ENCODE measurements around the gene POU6F1.
A peak's percentile ranks its signal among the peaks of the same experiment; 100 is the strongest.

The POU6F1 gene

DNA sequence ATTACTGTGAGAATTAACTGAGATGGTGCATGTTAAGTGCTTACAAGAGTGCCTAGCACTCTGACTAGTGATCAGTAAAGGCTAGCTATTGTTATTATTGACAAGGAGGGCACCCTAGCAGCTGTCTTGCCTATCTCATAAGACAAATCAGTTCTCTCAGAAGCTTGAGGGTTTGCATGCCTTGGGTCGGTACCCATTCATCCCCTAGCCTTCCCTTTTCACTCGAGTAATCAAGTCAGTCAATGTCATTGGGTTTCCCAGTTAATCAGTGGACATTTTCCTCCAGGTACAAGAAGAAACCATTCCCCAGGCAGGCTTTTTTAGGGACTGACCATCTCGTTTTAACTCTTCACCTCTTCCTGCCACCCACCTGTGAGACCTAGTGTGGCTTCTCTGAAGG lies 34.5 kb downstream of the POU6F1 start:
- CTCF ChIA-PET, result interaction anchor here (1.2 kb wide), 2 partner anchors 17 to 358 kb away, joined by 3 to 4 read pairs; no protein-coding TSS in a partner anchor

DNA sequence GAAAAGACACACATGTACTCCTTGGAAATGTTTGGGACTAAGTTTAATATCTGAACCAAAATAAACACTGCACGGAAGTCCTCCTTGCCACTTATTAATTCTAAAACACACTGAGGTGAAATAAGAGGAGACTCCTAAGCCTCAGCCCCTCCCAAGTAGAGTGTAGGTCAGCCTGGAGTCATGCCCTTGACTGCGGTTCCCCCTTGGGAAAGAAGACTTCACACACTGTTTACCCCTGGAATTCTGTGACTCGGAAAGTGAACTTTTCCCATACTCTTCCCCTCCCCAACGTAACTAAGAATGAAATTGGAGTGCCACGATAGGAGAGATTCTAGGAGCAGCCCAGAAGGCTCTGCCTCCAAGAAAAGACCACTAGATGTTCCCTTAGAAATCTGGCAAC lies 36.3 kb downstream of the POU6F1 start:
- Histone ChIP-seq H3K27ac (ENCODE audit: extremely low read depth, low read depth, low read length) (no peak overlapping the region), H3K9me3 (ENCODE audit: control insufficient read depth, insufficient read depth, low read depth, low read length) (no peaks in the 10 kb centered on the region), H3K4me3 (ENCODE audit: low read depth, low read length) (no peak overlapping the region), H3K36me3 (ENCODE audit: control insufficient read depth in 2 of 2, insufficient read depth in 1 of 2, low read length in 2 of 2) (no peaks in the 10 kb centered on the region), H3K4me1 (ENCODE audit: control insufficient read depth, insufficient read depth, low read length) (0 out of 2 replicates have a peak, but pooled peaks cover 3% of the 10 kb centered on the region)
- TF ChIP-seq ZNF274 (IDR thresholded peaks at IDR 0.05; ENCODE audit: low read length) (no peak), ZNF274 (tag by site-specific recombination; IDR thresholded peaks at IDR 0.05; ENCODE audit: borderline replicate concordance) (no peak), ZNF830 (tag by site-specific recombination; IDR thresholded peaks at IDR 0.05; ENCODE audit: low read depth) (no peak), ZNF610 (tag by site-specific recombination; IDR thresholded peaks at IDR 0.05; ENCODE audit: borderline replicate concordance) (no peak), ZNF624 (tag by site-specific recombination; IDR thresholded peaks at IDR 0.05) (no peak), ZBTB8A (tag by site-specific recombination; IDR thresholded peaks at IDR 0.05) (no peak)
- TF ChIP-seq, protein P1, sequence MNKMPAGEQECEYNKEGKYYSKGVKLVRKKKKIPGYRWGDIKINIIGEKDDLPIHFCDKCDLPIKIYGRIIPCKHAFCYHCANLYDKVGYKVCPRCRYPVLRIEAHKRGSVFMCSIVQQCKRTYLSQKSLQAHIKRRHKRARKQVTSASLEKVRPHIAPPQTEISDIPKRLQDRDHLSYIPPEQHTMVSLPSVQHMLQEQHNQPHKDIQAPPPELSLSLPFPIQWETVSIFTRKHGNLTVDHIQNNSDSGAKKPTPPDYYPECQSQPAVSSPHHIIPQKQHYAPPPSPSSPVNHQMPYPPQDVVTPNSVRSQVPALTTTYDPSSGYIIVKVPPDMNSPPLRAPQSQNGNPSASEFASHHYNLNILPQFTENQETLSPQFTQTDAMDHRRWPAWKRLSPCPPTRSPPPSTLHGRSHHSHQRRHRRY (tag by site-specific recombination; IDR thresholded peaks at IDR 0.05), result no peak
- ChIA-PET CTCF (no interaction called here), POLR2A (no interaction called here)

More for the DNA sequence above, 34.5 kb downstream of the POU6F1 start:
- H3K36me3 ChIP-seq (ENCODE audit: control insufficient read depth in 2 of 2, insufficient read depth in 1 of 2, low read length in 2 of 2), result no peaks in the 10 kb centered on the region
- no peaks in the 10 kb centered on the region for H3K9me3 ChIP-seq (ENCODE audit: control insufficient read depth, insufficient read depth, low read depth, low read length)
- POLR2A ChIA-PET, result interaction anchor here (0.8 to 1.7 kb wide), 3 partner anchors 35 to 100 kb away, joined by 3 to 16 read pairs (median 9); partner anchors contain the start of genes CSRNP2, DAZAP2 and POU6F1
- 0 out of 2 replicates have a peak, but pooled peaks cover 3% of the 10 kb centered on the region for H3K4me1 ChIP-seq (ENCODE audit: control insufficient read depth, insufficient read depth, low read length)
- peak; percentile 95 for TF ChIP-seq ZNF530 (tag by site-specific recombination; IDR thresholded peaks at IDR 0.05; ENCODE audit: low read depth)
- TF ChIP-seq, protein P2, sequence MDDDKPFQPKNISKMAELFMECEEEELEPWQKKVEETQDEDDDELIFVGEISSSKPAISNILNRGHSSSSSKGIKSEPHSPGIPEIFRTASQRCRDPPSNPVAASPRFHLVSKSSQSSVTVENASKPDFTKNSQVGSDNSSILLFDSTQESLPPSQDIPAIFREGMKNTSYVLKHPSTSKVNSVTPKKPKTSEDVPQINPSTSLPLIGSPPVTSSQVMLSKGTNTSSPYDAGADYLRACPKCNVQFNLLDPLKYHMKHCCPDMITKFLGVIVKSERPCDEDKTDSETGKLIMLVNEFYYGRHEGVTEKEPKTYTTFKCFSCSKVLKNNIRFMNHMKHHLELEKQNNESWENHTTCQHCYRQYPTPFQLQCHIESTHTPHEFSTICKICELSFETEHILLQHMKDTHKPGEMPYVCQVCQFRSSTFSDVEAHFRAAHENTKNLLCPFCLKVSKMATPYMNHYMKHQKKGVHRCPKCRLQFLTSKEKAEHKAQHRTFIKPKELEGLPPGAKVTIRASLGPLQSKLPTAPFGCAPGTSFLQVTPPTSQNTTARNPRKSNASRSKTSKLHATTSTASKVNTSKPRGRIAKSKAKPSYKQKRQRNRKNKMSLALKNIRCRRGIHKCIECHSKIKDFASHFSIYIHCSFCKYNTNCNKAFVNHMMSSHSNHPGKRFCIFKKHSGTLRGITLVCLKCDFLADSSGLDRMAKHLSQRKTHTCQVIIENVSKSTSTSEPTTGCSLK (tag by site-specific recombination; IDR thresholded peaks at IDR 0.05), result no peak
- TF ChIP-seq RBAK (tag by site-specific recombination; IDR thresholded peaks at IDR 0.05), result no peak
- no peak overlapping the region for H3K27ac ChIP-seq (ENCODE audit: extremely low read depth, low read depth, low read length)
- no peak overlapping the region for H3K4me3 ChIP-seq (ENCODE audit: low read depth, low read length)

DNA sequence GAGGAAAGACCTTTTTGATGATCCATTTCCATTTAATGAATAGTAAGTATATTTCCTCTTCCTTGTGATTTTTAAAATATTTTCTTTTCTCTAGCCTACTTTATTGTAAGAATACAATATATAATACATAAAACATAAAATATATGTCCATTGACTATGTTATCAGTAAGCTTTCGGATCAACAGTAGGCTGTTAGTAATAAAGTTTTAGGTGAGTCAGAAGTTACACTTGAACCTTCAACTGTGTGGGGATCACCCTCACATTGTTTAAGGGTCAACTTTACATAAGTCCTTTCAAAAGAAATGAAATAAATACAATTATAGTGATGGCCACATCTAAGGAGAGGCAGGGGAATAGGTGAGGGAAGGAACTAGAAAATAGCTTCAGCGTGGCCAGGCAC lies 40.0 kb downstream of the POU6F1 start:
- POLR2A ChIA-PET, result no interaction called here
- Histone ChIP-seq H3K27ac (ENCODE audit: extremely low read depth, low read depth, low read length) (no peak overlapping the region), H3K9me3 (ENCODE audit: control insufficient read depth, insufficient read depth, low read depth, low read length) (no peaks in the 10 kb centered on the region), H3K36me3 (ENCODE audit: control insufficient read depth in 2 of 2, insufficient read depth in 1 of 2, low read length in 2 of 2) (no peaks in the 10 kb centered on the region), H3K4me1 (ENCODE audit: control insufficient read depth, insufficient read depth, low read length) (no peaks in the 10 kb centered on the region), H3K4me3 (ENCODE audit: low read depth, low read length) (no peak overlapping the region)
- CTCF ChIA-PET, result interaction anchor here (0.6 kb wide), 1 partner anchor 245 kb away, joined by 3 read pairs; no protein-coding TSS in a partner anchor
- no peak for TF ChIP-seq MYNN (tag by site-specific recombination; IDR thresholded peaks at IDR 0.05; ENCODE audit: borderline replicate concordance)
- no peak for TF ChIP-seq HOXC10 (CRISPR knock-in tag; IDR thresholded peaks at IDR 0.05)
- TF ChIP-seq KLF16 (tag by site-specific recombination; IDR thresholded peaks at IDR 0.05), result no peak
- no peak for TF ChIP-seq ZNF561 (tag by site-specific recombination; IDR thresholded peaks at IDR 0.05; ENCODE audit: borderline replicate concordance)
- no peak for TF ChIP-seq ZBTB1 (tag by site-specific recombination; IDR thresholded peaks at IDR 0.05)
- TF ChIP-seq, protein P2 (tag by site-specific recombination; IDR thresholded peaks at IDR 0.05), result no peak
- TF ChIP-seq TCF7L2 (IDR thresholded peaks at IDR 0.05; ENCODE audit: borderline replicate concordance, low read depth, low read length), result no peak
- no peak for TF ChIP-seq SCRT1 (tag by site-specific recombination; IDR thresholded peaks at IDR 0.05; ENCODE audit: borderline replicate concordance)
- TF ChIP-seq, protein P3, sequence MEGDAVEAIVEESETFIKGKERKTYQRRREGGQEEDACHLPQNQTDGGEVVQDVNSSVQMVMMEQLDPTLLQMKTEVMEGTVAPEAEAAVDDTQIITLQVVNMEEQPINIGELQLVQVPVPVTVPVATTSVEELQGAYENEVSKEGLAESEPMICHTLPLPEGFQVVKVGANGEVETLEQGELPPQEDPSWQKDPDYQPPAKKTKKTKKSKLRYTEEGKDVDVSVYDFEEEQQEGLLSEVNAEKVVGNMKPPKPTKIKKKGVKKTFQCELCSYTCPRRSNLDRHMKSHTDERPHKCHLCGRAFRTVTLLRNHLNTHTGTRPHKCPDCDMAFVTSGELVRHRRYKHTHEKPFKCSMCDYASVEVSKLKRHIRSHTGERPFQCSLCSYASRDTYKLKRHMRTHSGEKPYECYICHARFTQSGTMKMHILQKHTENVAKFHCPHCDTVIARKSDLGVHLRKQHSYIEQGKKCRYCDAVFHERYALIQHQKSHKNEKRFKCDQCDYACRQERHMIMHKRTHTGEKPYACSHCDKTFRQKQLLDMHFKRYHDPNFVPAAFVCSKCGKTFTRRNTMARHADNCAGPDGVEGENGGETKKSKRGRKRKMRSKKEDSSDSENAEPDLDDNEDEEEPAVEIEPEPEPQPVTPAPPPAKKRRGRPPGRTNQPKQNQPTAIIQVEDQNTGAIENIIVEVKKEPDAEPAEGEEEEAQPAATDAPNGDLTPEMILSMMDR (tag by site-specific recombination; IDR thresholded peaks at IDR 0.05), result no peak
- no peak for TF ChIP-seq MZF1 (tag by site-specific recombination; IDR thresholded peaks at IDR 0.05; ENCODE audit: borderline replicate concordance)
- TF ChIP-seq BCL11A (tag by site-specific recombination; IDR thresholded peaks at IDR 0.05; ENCODE audit: low read depth), result no peak
- no peak for TF ChIP-seq ZNF112 (tag by site-specific recombination; IDR thresholded peaks at IDR 0.05)
- TF ChIP-seq, protein P4, sequence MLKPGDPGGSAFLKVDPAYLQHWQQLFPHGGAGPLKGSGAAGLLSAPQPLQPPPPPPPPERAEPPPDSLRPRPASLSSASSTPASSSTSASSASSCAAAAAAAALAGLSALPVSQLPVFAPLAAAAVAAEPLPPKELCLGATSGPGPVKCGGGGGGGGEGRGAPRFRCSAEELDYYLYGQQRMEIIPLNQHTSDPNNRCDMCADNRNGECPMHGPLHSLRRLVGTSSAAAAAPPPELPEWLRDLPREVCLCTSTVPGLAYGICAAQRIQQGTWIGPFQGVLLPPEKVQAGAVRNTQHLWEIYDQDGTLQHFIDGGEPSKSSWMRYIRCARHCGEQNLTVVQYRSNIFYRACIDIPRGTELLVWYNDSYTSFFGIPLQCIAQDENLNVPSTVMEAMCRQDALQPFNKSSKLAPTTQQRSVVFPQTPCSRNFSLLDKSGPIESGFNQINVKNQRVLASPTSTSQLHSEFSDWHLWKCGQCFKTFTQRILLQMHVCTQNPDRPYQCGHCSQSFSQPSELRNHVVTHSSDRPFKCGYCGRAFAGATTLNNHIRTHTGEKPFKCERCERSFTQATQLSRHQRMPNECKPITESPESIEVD (tag by site-specific recombination; IDR thresholded peaks at IDR 0.05), result no peak
- TF ChIP-seq ZNF335 (tag by site-specific recombination; conservative IDR thresholded peaks at IDR 0.05), result no peak

All from HEK293 (cell line).